Adrenal gland (tissue), 12 donors: ENCODE results near the gene ELF5. TPM values are rescaled to one million over a fixed set of nuclear protein-coding genes. Genes with fewer than 3 reads are reported as not detected.

Source experiments
- DNase-seq, 7 donors: peaks; one replicate each; pipeline ENCODE4 v3.0.0-alpha.2; 2019 to 2020
- H3K27ac ChIP-seq, 5 donors: fragments of 200-600 bp; sonication (generic) in 4 of 5; 1 replicate in 3 of 5; 2 replicates in 2 of 5; pipeline versions ENCODE4 v1.5.1 to v1.8.0; 2016 to 2020; ENCODE audit warnings: mild to moderate bottlenecking in 1 of 5
- H3K27me3 ChIP-seq: fragments of 200-600 bp; 2 replicates; pipeline ENCODE4 v1.8.0; 2021
- H3K36me3 ChIP-seq, 2 donors: fragments of 200-600 bp; replicated peaks in 1 of 2; 1 replicate in 1 of 2; 2 replicates in 1 of 2; pipeline versions ENCODE4 v1.5.1 to v1.8.0; 2018 to 2022
- H3K4me1 ChIP-seq, 2 donors: fragments of 200-600 bp; replicated peaks in 1 of 2; 1 replicate in 1 of 2; 2 replicates in 1 of 2; pipeline versions ENCODE4 v1.5.1 to v1.8.0; 2018 to 2021
- H3K4me3 ChIP-seq, 4 donors: fragments of 200-600 bp; sonication (generic) in 3 of 4; one replicate each; pipeline ENCODE4 v1.5.1; 2016 to 2018
- H3K9me3 ChIP-seq, 3 donors: fragments of 200-600 bp; sonication (generic) in 1 of 3; replicated peaks in 1 of 3; 1 replicate in 2 of 3; 2 replicates in 1 of 3; pipeline versions ENCODE4 v1.5.1 to v1.8.0; 2016 to 2021
- CTCF ChIP-seq, 6 experiments: fragments of 450-650 bp in 4 of 6; fragments of 200-600 bp in 2 of 6; sonication (generic) in 1 of 6; IDR thresholded peaks; 1 replicate in 5 of 6; 2 replicates in 1 of 6; pipeline versions ENCODE4 v1.5.1 to v1.8.0; 2016 to 2021; ENCODE audit warnings: antibody characterized with exemption in 6 of 6, mild to moderate bottlenecking in 2 of 6, moderate library complexity in 1 of 6
- POLR2A ChIP-seq, 2 donors: fragments of 450-650 bp; IDR thresholded peaks; one replicate each; pipeline ENCODE4 v1.6.1; 2017; ENCODE audit warnings: antibody characterized with exemption in 2 of 2, mild to moderate bottlenecking in 2 of 2, moderate library complexity in 1 of 2
- WGBS, 4 donors: extraction: QIAGEN DNeasy Blood & Tissue Kit in 2 of 4; methylation state at CpG; one replicate each; pipeline versions ENCODE4 v1.1.5 to v1.1.7; 2013 to 2017; 5-methylcytosine and 5-hydroxymethylcytosine counted together
- intact Hi-C, 2 donors: fragments of 100-400 bp; cut with DNase I; formaldehyde crosslinking; loops; one replicate each; pipeline versions ENCODE4 v1.14.1 to v1.15.0; 2022 to 2023
- polyA plus RNA-seq, 3 donors: library from polyadenylated mRNA; stranded (reverse); fragments of 200-250 nt in 2 of 3; fragments of 350-450 nt in 1 of 3; fragmentation: Illumina TruSeq in 1 of 3; extraction: RNeasy Lipid Tissue Mini Kit (QIAGEN cat#74804) in 1 of 3; gene quantifications; one replicate each; pipeline ENCODE4 v1.2.3, GENCODE V29; 2013 to 2014
- total RNA-seq, 9 donors: library from RNA; depleted of rRNA in 4 of 9; stranded (reverse); fragments of >200 nt in 4 of 9; fragments of 120-200 nt in 1 of 9; fragmentation: NEBNext Ultra II Directional in 1 of 9; extraction: Animal tissue kit (Norgen Biotek cat#: 25700) in 1 of 9; gene quantifications; one replicate each; pipeline versions ENCODE4 v1.1.0 to v1.2.4, GENCODE V29; 2013 to 2023
- donor health status: healthy with polysubstance abuse.
- donor health status: Bipolar disorder and iron deficiency.
- donor health status: DM: yes; HTN: yes; CAD: no.
- donor health status: DM: no; HTN: no; CAD: no.
- donor health status: DM: no; HTN: no; CAD: no.
- donor health status: DM: yes; HTN: yes; CAD: no.

Gene ELF5
- total and polyA plus RNA-seq, 12 donors = 0.03 TPM; not detected in 11

GRCh38 chr11:34481307-34481706 lies 32.3 kb downstream of the ELF5 start:
- intact Hi-C loops = no loop called here
- H3K36me3 ChIP-seq = no peaks in the 10 kb centered on the region
- 60 to 86% (median 68%) methylated on average over 3 of the region's 3 CpGs for WGBS, 4 donors
- TF ChIP-seq CTCF (IDR thresholded peaks at IDR 0.05) = no peak
- TF ChIP-seq POLR2A (IDR thresholded peaks at IDR 0.05) = no peak
- H3K27ac ChIP-seq = no peak overlapping the region
- H3K4me3 ChIP-seq = no peak overlapping the region
- H3K9me3 ChIP-seq = no peaks in the 10 kb centered on the region
- no peak for DNase-seq
- no peaks in the 10 kb centered on the region for H3K4me1 ChIP-seq
- no peaks in the 10 kb centered on the region for H3K27me3 ChIP-seq

GRCh38 chr11:34480314-34480713 lies 33.3 kb downstream of the ELF5 start:
- no peak overlapping the region for H3K27ac ChIP-seq
- H3K36me3 ChIP-seq = no peaks in the 10 kb centered on the region
- no peaks in the 10 kb centered on the region for H3K27me3 ChIP-seq
- 28 to 33% (median 30%) methylated on average over 3 of the region's 3 CpGs for WGBS, 4 donors
- no peak for TF ChIP-seq CTCF (IDR thresholded peaks at IDR 0.05)
- TF ChIP-seq POLR2A (IDR thresholded peaks at IDR 0.05) = no peak
- H3K9me3 ChIP-seq = no peaks in the 10 kb centered on the region
- H3K4me1 ChIP-seq = no peaks in the 10 kb centered on the region
- DNase-seq = no peak
- no peak overlapping the region for H3K4me3 ChIP-seq
- intact Hi-C loops = no loop called here

GRCh38 chr11:34478845-34479663 lies 34.5 kb downstream of the ELF5 start:
- Histone ChIP-seq H3K9me3 (no peaks in the 10 kb centered on the region), H3K36me3 (no peaks in the 10 kb centered on the region), H3K27ac (no peak overlapping the region), H3K4me3 (no peak overlapping the region), H3K27me3 (no peaks in the 10 kb centered on the region), H3K4me1 (no peaks in the 10 kb centered on the region)
- DNase-seq = no peak
- WGBS, 4 donors = 69 to 73% (median 70%) methylated on average over 8 of the region's 8 CpGs
- TF ChIP-seq CTCF (IDR thresholded peaks at IDR 0.05) (no peak), POLR2A (IDR thresholded peaks at IDR 0.05) (no peak)
- intact Hi-C loops = no loop called here

- intact Hi-C loops = no loop called here
- no peak for TF ChIP-seq POLR2A (IDR thresholded peaks at IDR 0.05)
- TF ChIP-seq CTCF (IDR thresholded peaks at IDR 0.05) = no peak
- 84 to 90% (median 86%) methylated on average over 4 of the region's 4 CpGs for WGBS, 4 donors
- H3K4me3 ChIP-seq = no peak overlapping the region
- H3K9me3 ChIP-seq = no peaks in the 10 kb centered on the region
- H3K27ac ChIP-seq = no peak overlapping the region
- H3K27me3 ChIP-seq = no peaks in the 10 kb centered on the region
- no peaks in the 10 kb centered on the region for H3K4me1 ChIP-seq
- no peak for DNase-seq
- H3K36me3 ChIP-seq = peaks cover 0 to 6% of the 10 kb centered on the region in 2 donors
These were observed 36.7 kb downstream of the ELF5 start for GRCh38 chr11:34476849-34477248.
